Measurements from ENCODE around the gene KLF15. TPM values are rescaled to one million over a fixed set of nuclear protein-coding genes. Genes with fewer than 3 reads are reported as not detected.

Gene KLF15
- total and polyA plus RNA-seq, 2 donors (not counting 1 experiment from before 2014, with no cell fraction given) = 0.10 to 2.2 TPM

GRCh38 chr3:126365351-126366277 lies 8.4 kb upstream of the KLF15 start:
- Histone ChIP-seq H3K4me2 (replicated peaks; ENCODE audit: low read depth, low read length, poor library complexity, severe bottlenecking) (no peak overlapping the region), H3K79me2 (ENCODE audit: control insufficient read depth, insufficient read depth, low read length) (no peaks in the 10 kb centered on the region), H3K36me3 (replicated peaks in 1 of 2; ENCODE audit: control extremely low read depth in 1 of 2, control insufficient read depth in 1 of 2, extremely low read depth in 1 of 2, insufficient read depth in 2 of 2, low read length in 1 of 2) (no peaks in the 10 kb centered on the region), H3K9ac (ENCODE audit: low read length) (no peak overlapping the region), H3K4me1 (ENCODE audit: control insufficient read depth in 2 of 2, insufficient read depth in 2 of 2, low read length in 2 of 2) (no peaks in the 10 kb centered on the region), H2AFZ (ENCODE audit: insufficient read depth, low read depth, low read length, poor library complexity, severe bottlenecking) (no peak overlapping the region), H3K9me3 (ENCODE audit: control extremely low read depth in 1 of 3, control insufficient read depth in 2 of 3, insufficient read depth in 1 of 3, low read length in 2 of 3) (peaks cover 0 to 3% (median 0%) of the 10 kb centered on the region in 3 donors), H3K4me3 (ENCODE audit: control extremely low read depth in 1 of 5, extremely low read depth in 1 of 5, insufficient read depth in 1 of 5, low read depth in 2 of 5, low read length in 4 of 5) (no peak overlapping the region), H3K27ac (ENCODE audit: low read length in 2 of 2) (no peak overlapping the region), H3K27me3 (replicated peaks in 1 of 4; ENCODE audit: control extremely low read depth in 1 of 4, control insufficient read depth in 3 of 4, insufficient read depth in 4 of 4, low read length in 3 of 4) (peaks cover 0 to 6% (median 3%) of the 10 kb centered on the region in 4 experiments), H4K20me1 (ENCODE audit: control insufficient read depth, insufficient read depth, low read length, poor library complexity, severe bottlenecking) (no peaks in the 10 kb centered on the region)
- DNase-seq (no peak), ATAC-seq (ENCODE audit: low read depth) (no peak)
- Mint-ChIP-seq H3K4me1 (no peaks in the 10 kb centered on the region), H3K9me3 (ENCODE audit: insufficient read depth) (no peaks in the 10 kb centered on the region), H3K4me3 (no peak overlapping the region), H3K27ac (no peak overlapping the region), H3K27me3 (peaks cover 33% of the 10 kb centered on the region)
- ChIA-PET POLR2A (no interaction called here), CTCF (no interaction called here)
- TF ChIP-seq EZH2 (IDR thresholded peaks at IDR 0.05; ENCODE audit: borderline replicate concordance, insufficient read depth, low read depth, low read length, poor library complexity, severe bottlenecking) (no peak), CTCF (IDR thresholded peaks at IDR 0.05) (no peak)
- intact Hi-C loops (cut with micrococcal nuclease) = no loop called here
- 93% methylated on average over 10 of the region's 11 CpGs for WGBS (ENCODE audit: insufficient coverage)

DNA sequence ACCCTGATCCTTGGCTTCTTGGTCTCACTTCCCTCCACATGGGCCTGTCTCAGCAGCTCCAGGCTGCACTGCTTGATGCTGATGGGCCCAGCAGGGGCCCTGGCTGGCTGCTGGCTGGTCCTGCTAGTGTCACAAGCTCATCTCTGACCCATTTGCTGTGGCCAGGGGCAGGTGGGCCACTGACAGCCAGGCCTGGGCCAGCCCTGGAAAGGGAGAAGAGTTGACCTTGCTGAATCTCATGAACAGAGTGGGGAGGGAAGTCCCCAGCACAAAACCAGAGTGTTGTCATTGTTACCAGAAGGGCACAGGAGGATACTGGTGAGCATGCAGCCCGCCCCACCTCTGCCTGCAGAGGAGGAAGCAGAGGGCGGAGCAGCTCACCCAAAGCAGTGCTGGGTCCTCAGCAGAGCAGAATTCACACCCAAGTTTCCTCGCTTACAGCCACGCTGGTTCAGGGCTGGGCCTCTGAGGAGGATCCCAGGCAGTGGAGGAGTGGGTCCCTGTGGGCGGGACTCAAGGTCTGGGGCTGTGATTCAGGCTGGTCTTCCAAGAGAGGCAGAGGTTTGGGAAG lies 7.6 kb upstream of the KLF15 start:
- no peak overlapping the region for H3K27ac ChIP-seq (ENCODE audit: low read length in 2 of 2)
- H3K27ac Mint-ChIP-seq = no peak overlapping the region
- TF ChIP-seq CTCF (IDR thresholded peaks at IDR 0.05) = no peak
- no peak for TF ChIP-seq EZH2 (IDR thresholded peaks at IDR 0.05; ENCODE audit: borderline replicate concordance, insufficient read depth, low read depth, low read length, poor library complexity, severe bottlenecking)
- ChIA-PET POLR2A (no interaction called here), CTCF (no interaction called here)
- no peak for ATAC-seq (ENCODE audit: low read depth)
- H3K9ac ChIP-seq (ENCODE audit: low read length) = no peak overlapping the region
- intact Hi-C loops (cut with micrococcal nuclease) = no loop called here
- WGBS (ENCODE audit: insufficient coverage) = 88% methylated on average over 5 of the region's 5 CpGs
- no peak overlapping the region for H3K4me3 ChIP-seq (ENCODE audit: control extremely low read depth in 1 of 5, extremely low read depth in 1 of 5, insufficient read depth in 1 of 5, low read depth in 2 of 5, low read length in 4 of 5)
- H3K4me1 ChIP-seq (ENCODE audit: control insufficient read depth in 2 of 2, insufficient read depth in 2 of 2, low read length in 2 of 2) = no peaks in the 10 kb centered on the region
- H4K20me1 ChIP-seq (ENCODE audit: control insufficient read depth, insufficient read depth, low read length, poor library complexity, severe bottlenecking) = no peaks in the 10 kb centered on the region
- DNase-seq = no peak
- H3K27me3 Mint-ChIP-seq = peaks cover 39% of the 10 kb centered on the region
- H3K79me2 ChIP-seq (ENCODE audit: control insufficient read depth, insufficient read depth, low read length) = no peaks in the 10 kb centered on the region
- H3K9me3 ChIP-seq (ENCODE audit: control extremely low read depth in 1 of 3, control insufficient read depth in 2 of 3, insufficient read depth in 1 of 3, low read length in 2 of 3) = peaks cover 0 to 3% (median 0%) of the 10 kb centered on the region in 3 donors
- H3K4me1 Mint-ChIP-seq = no peaks in the 10 kb centered on the region
- no peaks in the 10 kb centered on the region for H3K9me3 Mint-ChIP-seq (ENCODE audit: insufficient read depth)
- H3K27me3 ChIP-seq (replicated peaks in 1 of 4; ENCODE audit: control extremely low read depth in 1 of 4, control insufficient read depth in 3 of 4, insufficient read depth in 4 of 4, low read length in 3 of 4) = peaks cover 0 to 14% (median 4%) of the 10 kb centered on the region in 4 experiments
- H3K36me3 ChIP-seq (replicated peaks in 1 of 2; ENCODE audit: control extremely low read depth in 1 of 2, control insufficient read depth in 1 of 2, extremely low read depth in 1 of 2, insufficient read depth in 2 of 2, low read length in 1 of 2) = no peaks in the 10 kb centered on the region
- no peak overlapping the region for H3K4me2 ChIP-seq (replicated peaks; ENCODE audit: low read depth, low read length, poor library complexity, severe bottlenecking)
- H3K4me3 Mint-ChIP-seq = no peak overlapping the region
- no peak overlapping the region for H2AFZ ChIP-seq (ENCODE audit: insufficient read depth, low read depth, low read length, poor library complexity, severe bottlenecking)

All from B cell (primary cell).